Smooth muscle cell (in vitro differentiated cells): ENCODE results near the gene CTSO. TPM values are rescaled to one million over a fixed set of nuclear protein-coding genes. Genes with fewer than 3 reads are reported as not detected.
"Not testable (repeated sequence)": the region's sequence is repeated elsewhere in the genome, so short reads cannot be mapped to it uniquely, and the experiment has no call there.

Source experiments
- DNase-seq: peaks from one replicate; lab custom pipeline; 2025; ENCODE audit not compliant: unreplicated experiment; lab: John Stamatoyannopoulos, UW
- H2AFZ ChIP-seq: fragments of 200-600 bp; sonication (generic); 2 replicates; pipeline ENCODE4 v1.6.0; 2016; ENCODE audit warnings: antibody characterized with exemption, low read depth, mild to moderate bottlenecking
- H3F3A ChIP-seq: fragments of 200-600 bp; sonication (generic); 2 replicates; pipeline ENCODE4 v1.6.0; 2017; ENCODE audit warnings: antibody characterized with exemption, low read depth
- H3K27ac ChIP-seq: fragments of 200-600 bp; sonication (generic); 2 replicates; pipeline ENCODE4 v1.5.1; 2016; ENCODE audit warnings: low read depth, mild to moderate bottlenecking
- H3K27me3 ChIP-seq: fragments of 200-600 bp; sonication (generic); 2 replicates; pipeline ENCODE4 v1.6.1; 2016; ENCODE audit warnings: low read depth, mild to moderate bottlenecking
- H3K36me3 ChIP-seq: fragments of 200-600 bp; sonication (generic); 2 replicates; pipeline ENCODE4 v1.5.1; 2016; ENCODE audit warnings: low read depth
- H3K4me1 ChIP-seq: fragments of 200-600 bp; sonication (generic); 2 replicates; pipeline ENCODE4 v1.5.1; 2016; ENCODE audit warnings: low read depth
- H3K4me2 ChIP-seq: fragments of 200-600 bp; sonication (generic); 2 replicates; pipeline ENCODE4 v1.6.0; 2016; ENCODE audit warnings: mild to moderate bottlenecking
- H3K4me3 ChIP-seq: fragments of 200-600 bp; sonication (generic); 2 replicates; pipeline ENCODE4 v1.5.1; 2016; ENCODE audit warnings: mild to moderate bottlenecking
- H3K79me2 ChIP-seq: fragments of 200-600 bp; sonication (generic); 2 replicates; pipeline ENCODE4 v1.6.0; 2016; ENCODE audit warnings: low read depth, mild to moderate bottlenecking
- H3K9ac ChIP-seq: fragments of 200-600 bp; sonication (generic); 2 replicates; pipeline ENCODE4 v1.6.0; 2016; ENCODE audit warnings: low read depth
- H3K9me3 ChIP-seq: fragments of 200-600 bp; sonication (generic); replicated peaks from 2 replicates; pipeline ENCODE4 v1.5.1; 2016; ENCODE audit warnings: low read depth
- H4K20me1 ChIP-seq: fragments of 200-600 bp; sonication (generic); 2 replicates; pipeline ENCODE4 v1.6.0; 2016; ENCODE audit warnings: low read depth
- WGBS: methylation state at CpG from one replicate; pipeline ENCODE4 v1.1.7; 2016; ENCODE audit warnings: low lambda C conversion rate; 5-methylcytosine and 5-hydroxymethylcytosine counted together
- polyA plus RNA-seq: library from polyadenylated mRNA; unstranded; fragments of >200 nt; fragmentation: Nextera tagmentation; extraction: Ambion mirVana; gene quantifications from 2 replicates; pipeline ENCODE4 v1.2.1, GENCODE V29; 2016
- total RNA-seq: library from RNA; depleted of rRNA; stranded (reverse); fragments of >200 nt; gene quantifications from 2 replicates; pipeline ENCODE4 v1.2.3, GENCODE V29; 2014
- TF ChIP-seq, protein P1 (sequence below): fragments of 200-600 bp; sonication (generic); IDR thresholded peaks from 2 replicates; pipeline ENCODE4 v1.5.1; 2017; ENCODE audit warnings: borderline replicate concordance, mild to moderate bottlenecking, antibody characterized with exemption; ENCODE audit not compliant: insufficient read depth, poor library complexity, severe bottlenecking

Gene CTSO
- total and polyA plus RNA-seq, 2 experiments from 2014 or later = 15.4 to 19.2 TPM

DNA sequence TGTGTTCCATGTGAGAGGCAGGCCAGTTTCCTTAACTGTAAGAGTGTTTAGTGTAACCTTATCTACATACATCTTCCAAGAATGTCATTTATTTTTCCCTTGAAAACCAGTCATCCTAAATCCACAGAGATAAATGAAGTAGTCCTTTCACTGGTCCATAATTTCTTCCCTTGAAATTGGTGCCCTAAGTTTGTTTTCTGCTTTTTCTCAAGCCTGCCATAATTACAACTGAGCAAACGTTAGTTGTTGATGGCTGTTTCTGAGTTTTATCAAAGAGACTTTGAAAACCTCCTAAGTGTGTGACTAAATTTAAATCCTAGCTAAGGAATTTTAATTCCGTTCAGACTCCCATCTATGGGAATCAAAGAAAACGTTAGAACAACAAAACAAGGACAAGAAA, 53.8 kb downstream of the CTSO start:
- no peaks in the 10 kb centered on the region for H3K27me3 ChIP-seq
- H3K9ac ChIP-seq = peak overlapping the region; percentile 3
- H4K20me1 ChIP-seq = no peaks in the 10 kb centered on the region
- H3K4me3 ChIP-seq = no peak overlapping the region
- no peak for DNase-seq
- H3K4me2 ChIP-seq = peak overlapping the region; percentile 71
- peak overlapping the region; percentile 86 for H3K27ac ChIP-seq
- H3F3A ChIP-seq = peaks cover 29% of the 10 kb centered on the region
- H3K9me3 ChIP-seq = no peaks in the 10 kb centered on the region
- no peaks in the 10 kb centered on the region for H3K36me3 ChIP-seq
- TF ChIP-seq, protein P1, sequence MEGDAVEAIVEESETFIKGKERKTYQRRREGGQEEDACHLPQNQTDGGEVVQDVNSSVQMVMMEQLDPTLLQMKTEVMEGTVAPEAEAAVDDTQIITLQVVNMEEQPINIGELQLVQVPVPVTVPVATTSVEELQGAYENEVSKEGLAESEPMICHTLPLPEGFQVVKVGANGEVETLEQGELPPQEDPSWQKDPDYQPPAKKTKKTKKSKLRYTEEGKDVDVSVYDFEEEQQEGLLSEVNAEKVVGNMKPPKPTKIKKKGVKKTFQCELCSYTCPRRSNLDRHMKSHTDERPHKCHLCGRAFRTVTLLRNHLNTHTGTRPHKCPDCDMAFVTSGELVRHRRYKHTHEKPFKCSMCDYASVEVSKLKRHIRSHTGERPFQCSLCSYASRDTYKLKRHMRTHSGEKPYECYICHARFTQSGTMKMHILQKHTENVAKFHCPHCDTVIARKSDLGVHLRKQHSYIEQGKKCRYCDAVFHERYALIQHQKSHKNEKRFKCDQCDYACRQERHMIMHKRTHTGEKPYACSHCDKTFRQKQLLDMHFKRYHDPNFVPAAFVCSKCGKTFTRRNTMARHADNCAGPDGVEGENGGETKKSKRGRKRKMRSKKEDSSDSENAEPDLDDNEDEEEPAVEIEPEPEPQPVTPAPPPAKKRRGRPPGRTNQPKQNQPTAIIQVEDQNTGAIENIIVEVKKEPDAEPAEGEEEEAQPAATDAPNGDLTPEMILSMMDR = no peak
- WGBS = 0% methylated on average over 3 of the region's 3 CpGs
- peaks cover 11% of the 10 kb centered on the region for H3K4me1 ChIP-seq
- H3K79me2 ChIP-seq = peaks cover 13% of the 10 kb centered on the region
- H2AFZ ChIP-seq = peak overlapping the region; percentile 26

GRCh38 chr4:155898371-155898770, 55.3 kb downstream of the CTSO start:
- not testable (repeated sequence) for H3K4me2 ChIP-seq, H2AFZ ChIP-seq, H3K4me3 ChIP-seq, H3K9me3 ChIP-seq, H3K79me2 ChIP-seq, H3K36me3 ChIP-seq, H3K27ac ChIP-seq, H3K27me3 ChIP-seq, H4K20me1 ChIP-seq, DNase-seq, H3K9ac ChIP-seq
- Histone ChIP-seq H3K4me1 (peaks cover 11% of the 10 kb centered on the region), H3F3A (peaks cover 29% of the 10 kb centered on the region)
- WGBS = 89% methylated on average over 2 of the region's 2 CpGs

DNA sequence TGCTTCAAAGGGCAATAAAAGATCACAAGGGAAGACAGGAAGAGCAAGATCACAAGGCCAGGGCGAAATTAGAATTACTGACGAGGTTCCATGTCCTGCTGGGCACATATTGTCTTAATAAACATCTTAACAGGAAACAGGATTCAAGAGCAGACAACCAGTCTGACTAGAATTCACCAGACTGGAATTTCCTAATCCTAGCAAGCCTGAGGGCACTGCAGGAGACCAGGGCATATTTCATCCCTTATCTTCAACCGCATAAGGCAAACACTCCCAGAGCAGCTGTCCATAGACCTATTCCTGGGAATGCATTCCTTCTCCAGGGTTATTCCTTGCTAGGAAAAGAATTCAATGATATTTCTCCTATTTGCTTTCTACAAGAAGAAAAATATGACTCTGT, 62.6 kb downstream of the CTSO start:
- WGBS = 45% methylated on average over 3 of the region's 3 CpGs
- TF ChIP-seq, protein P1 = no peak
- H3K4me3 ChIP-seq = no peak overlapping the region

DNA sequence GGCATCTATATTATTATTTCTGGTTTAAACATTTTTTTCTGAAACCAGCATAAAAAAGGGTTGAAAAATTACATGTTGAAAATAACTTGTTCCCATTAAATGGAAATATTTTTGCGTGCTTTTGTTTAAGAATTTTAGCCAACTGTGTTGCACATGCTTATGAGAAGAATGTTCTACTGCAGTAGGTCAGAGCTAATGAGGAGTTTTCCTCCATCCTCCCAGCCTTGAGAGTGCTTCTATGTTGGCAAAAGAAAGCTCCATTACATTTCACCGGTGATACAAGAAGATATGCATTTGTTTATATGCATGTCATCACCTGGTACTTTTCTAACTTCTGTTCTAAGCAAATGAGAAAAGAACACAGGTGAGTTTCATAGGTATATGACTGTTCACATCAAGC, 63.7 kb downstream of the CTSO start:
- Histone ChIP-seq H3K4me2 (no peak overlapping the region), H3K36me3 (no peaks in the 10 kb centered on the region), H3F3A (peaks cover 17% of the 10 kb centered on the region), H3K9me3 (no peaks in the 10 kb centered on the region), H3K27me3 (no peaks in the 10 kb centered on the region), H3K4me1 (peaks cover 7% of the 10 kb centered on the region), H2AFZ (no peak overlapping the region), H3K4me3 (no peak overlapping the region), H4K20me1 (no peaks in the 10 kb centered on the region), H3K79me2 (no peaks in the 10 kb centered on the region), H3K9ac (no peak overlapping the region), H3K27ac (peak overlapping the region; percentile 83)
- WGBS = 93% methylated on average over 2 of the region's 2 CpGs
- no peak for DNase-seq
- TF ChIP-seq, protein P1 = no peak

More for the DNA sequence above, 62.6 kb downstream of the CTSO start:
- no peaks in the 10 kb centered on the region for H3K36me3 ChIP-seq
- H3K4me2 ChIP-seq = no peak overlapping the region
- no peak overlapping the region for H2AFZ ChIP-seq
- H3K4me1 ChIP-seq = peaks cover 7% of the 10 kb centered on the region
- H3K27me3 ChIP-seq = no peaks in the 10 kb centered on the region
- no peaks in the 10 kb centered on the region for H4K20me1 ChIP-seq
- no peak overlapping the region for H3K9ac ChIP-seq
- no peak for DNase-seq
- no peaks in the 10 kb centered on the region for H3K9me3 ChIP-seq
- H3F3A ChIP-seq = peaks cover 17% of the 10 kb centered on the region
- peak overlapping the region; percentile 42 for H3K27ac ChIP-seq
- H3K79me2 ChIP-seq = no peaks in the 10 kb centered on the region
